SK-N-SH treated with all-trans-retinoic acid at 6 μM for 48 hours (cell line): ENCODE results near the gene L2HGDH.
"Not testable (repeated sequence)": the region's sequence is repeated elsewhere in the genome, so short reads cannot be mapped to it uniquely, and the experiment has no call there.

ENCODE experiments used
- ATAC-seq: fragments of 200-7000 bp; cut with Tn5 transposase; 3 replicates; pipeline ENCODE4 v1.9.1; 2020; ENCODE audit warnings: mild to moderate bottlenecking, moderate library complexity
- ARNTL ChIP-seq: fragments of 450-650 bp; formaldehyde crosslinking; IDR thresholded peaks from 2 replicates; pipeline ENCODE4 v1.5.0; 2020; ENCODE audit warnings: low read depth, mild to moderate bottlenecking, moderate library complexity, borderline replicate concordance
- BACH2 ChIP-seq: fragments of 250-450 bp; sonication (Bioruptor Pico); IDR thresholded peaks from 2 replicates; pipeline ENCODE4 v1.9.0; 2021; ENCODE audit warnings: mild to moderate bottlenecking, borderline replicate concordance
- CREB5 ChIP-seq: fragments of 250-450 bp; sonication (Bioruptor Pico); IDR thresholded peaks from 2 replicates; pipeline ENCODE4 v1.5.1; 2020; ENCODE audit warnings: low read depth, mild to moderate bottlenecking, moderate library complexity
- CSDC2 ChIP-seq: fragments of 250-450 bp; sonication (Bioruptor Pico); IDR thresholded peaks from 2 replicates; pipeline ENCODE4 v1.5.0; 2020; ENCODE audit warnings: mild to moderate bottlenecking, moderate library complexity
- CSRNP3 ChIP-seq: fragments of 250-450 bp; sonication (Bioruptor Pico); IDR thresholded peaks from 2 replicates; pipeline ENCODE4 v1.5.1; 2021; ENCODE audit warnings: mild to moderate bottlenecking, moderate library complexity
- ESRRG ChIP-seq: fragments of 250-450 bp; sonication (Bioruptor Pico); IDR thresholded peaks from 2 replicates; pipeline ENCODE4 v1.6.1; 2021; ENCODE audit warnings: mild to moderate bottlenecking
- GLIS3 ChIP-seq: fragments of 250-450 bp; sonication (Bioruptor Pico); IDR thresholded peaks from 2 replicates; pipeline ENCODE4 v1.5.0; 2020; ENCODE audit warnings: mild to moderate bottlenecking, moderate library complexity
- ISL1 ChIP-seq: fragments of 250-450 bp; sonication (Bioruptor Pico); IDR thresholded peaks from 2 replicates; pipeline ENCODE4 v2.1.2; 2022; ENCODE audit warnings: mild to moderate bottlenecking, moderate library complexity
- OSR1 ChIP-seq: fragments of 250-450 bp; sonication (Bioruptor Pico); IDR thresholded peaks from 2 replicates; pipeline ENCODE4 v1.8.0; 2022; ENCODE audit warnings: moderate library complexity, mild to moderate bottlenecking, inconsistent platforms
- PATZ1 ChIP-seq: fragments of 250-450 bp; sonication (Bioruptor Pico); IDR thresholded peaks from 2 replicates; pipeline ENCODE4 v1.8.0; 2020; ENCODE audit warnings: mild to moderate bottlenecking, moderate library complexity, borderline replicate concordance
- POU6F1 ChIP-seq: fragments of 250-450 bp; sonication (Bioruptor Pico); IDR thresholded peaks from 2 replicates; pipeline ENCODE4 v1.8.0; 2021; ENCODE audit warnings: low read depth, mild to moderate bottlenecking, moderate library complexity, borderline replicate concordance
- PPARA ChIP-seq: fragments of 250-450 bp; sonication (Bioruptor Pico); IDR thresholded peaks from 2 replicates; pipeline ENCODE4 v1.5.0; 2020; ENCODE audit warnings: mild to moderate bottlenecking, borderline replicate concordance
- RARB ChIP-seq: fragments of 250-450 bp; sonication (Bioruptor Pico); IDR thresholded peaks from 2 replicates; pipeline ENCODE4 v1.8.0; 2021; ENCODE audit warnings: mild to moderate bottlenecking, moderate library complexity
- SNAI2 ChIP-seq: fragments of 250-450 bp; sonication (Bioruptor Pico); IDR thresholded peaks from 2 replicates; pipeline ENCODE4 v1.5.0; 2020; ENCODE audit warnings: mild to moderate bottlenecking, moderate library complexity
- TCF4 ChIP-seq: fragments of 250-450 bp; sonication (Bioruptor Pico); IDR thresholded peaks from 2 replicates; pipeline ENCODE4 v1.8.0; 2021; ENCODE audit warnings: mild to moderate bottlenecking, moderate library complexity, borderline replicate concordance
- TOX ChIP-seq: fragments of 250-450 bp; sonication (Bioruptor Pico); IDR thresholded peaks from 2 replicates; pipeline ENCODE4 v1.8.0; 2021; ENCODE audit warnings: mild to moderate bottlenecking, moderate library complexity, borderline replicate concordance
- TSHZ2 ChIP-seq: fragments of 250-450 bp; sonication (Bioruptor Pico); IDR thresholded peaks from 2 replicates; pipeline ENCODE4 v1.5.0; 2020; ENCODE audit warnings: mild to moderate bottlenecking, moderate library complexity
- ZC3H10 ChIP-seq: fragments of 250-450 bp; sonication (Bioruptor Pico); IDR thresholded peaks from 2 replicates; pipeline ENCODE4 v1.5.1; 2021; ENCODE audit warnings: mild to moderate bottlenecking, moderate library complexity
- ZFP3 ChIP-seq: fragments of 250-450 bp; sonication (Bioruptor Pico); IDR thresholded peaks from 2 replicates; pipeline ENCODE4 v1.5.0; 2020; ENCODE audit warnings: mild to moderate bottlenecking, moderate library complexity
- ZFP30 ChIP-seq: fragments of 450-650 bp; formaldehyde crosslinking; IDR thresholded peaks from 2 replicates; pipeline ENCODE4 v1.5.0; 2022; ENCODE audit warnings: mild to moderate bottlenecking, moderate library complexity
- ZNF565 ChIP-seq: fragments of 450-650 bp; formaldehyde crosslinking; conservative IDR thresholded peaks from 2 replicates; pipeline ENCODE4 v1.5.0; 2020; ENCODE audit warnings: low read depth, mild to moderate bottlenecking, moderate library complexity
- ZNF70 ChIP-seq: fragments of 450-650 bp; formaldehyde crosslinking; IDR thresholded peaks from 2 replicates; pipeline ENCODE4 v1.5.0; 2020; ENCODE audit warnings: mild to moderate bottlenecking, moderate library complexity
- ZNF8 ChIP-seq: fragments of 450-650 bp; formaldehyde crosslinking; IDR thresholded peaks from 2 replicates; pipeline ENCODE4 v1.5.0; 2020; ENCODE audit warnings: mild to moderate bottlenecking, moderate library complexity

Gene L2HGDH

GRCh38 chr14:50357124-50357523, 45.1 kb upstream of the L2HGDH start:
- no peak for TF ChIP-seq ZNF565 (CRISPR knock-in tag)
- TF ChIP-seq PPARA (CRISPR knock-in tag): no peak
- TF ChIP-seq ZNF8 (CRISPR knock-in tag): no peak
- no peak for TF ChIP-seq GLIS3
- TF ChIP-seq CSDC2 (CRISPR knock-in tag): no peak
- TF ChIP-seq ZFP30 (CRISPR knock-in tag): no peak
- TF ChIP-seq POU6F1 (CRISPR knock-in tag): no peak
- no peak for TF ChIP-seq CSRNP3 (CRISPR knock-in tag)
- TF ChIP-seq RARB (CRISPR knock-in tag): no peak
- no peak for TF ChIP-seq ZFP3
- TF ChIP-seq OSR1 (CRISPR knock-in tag): no peak
- TF ChIP-seq ISL1 (CRISPR knock-in tag): no peak
- no peak for TF ChIP-seq TSHZ2 (CRISPR knock-in tag)
- TF ChIP-seq SNAI2 (CRISPR knock-in tag): no peak
- no peak for TF ChIP-seq ESRRG
- no peak for TF ChIP-seq ZNF70
- TF ChIP-seq TOX (CRISPR knock-in tag): no peak
- no peak for TF ChIP-seq CREB5 (CRISPR knock-in tag)
- no peak for TF ChIP-seq BACH2 (CRISPR knock-in tag)
- no peak for TF ChIP-seq ZC3H10 (CRISPR knock-in tag)
- no peak for ATAC-seq

- ATAC-seq: not testable (repeated sequence)
Observed at GRCh38 chr14:50356283-50356682, 44.3 kb upstream of the L2HGDH start.

- ATAC-seq: no peak
- TF ChIP-seq ARNTL (CRISPR knock-in tag): no peak
Observed at GRCh38 chr14:50355692-50356091, 43.7 kb upstream of the L2HGDH start.

- TF ChIP-seq TCF4 (CRISPR knock-in tag) (no peak), ZNF70 (no peak), PATZ1 (no peak)
- peak; percentile 60; the same call in 2 of the 3 replicates for ATAC-seq
Observed at GRCh38 chr14:50354527-50354926, 42.5 kb upstream of the L2HGDH start.
